Keratinocyte (primary cell): Measurements from ENCODE around the gene SLC37A1. TPM values are rescaled to one million over a fixed set of nuclear protein-coding genes. Genes with fewer than 3 reads are reported as not detected.

Experiments
- DNase-seq: peaks from one replicate; pipeline ENCODE4 v3.0.0-alpha.2; 2011; ENCODE audit warnings: low read depth, missing footprints, low spot score
- FAIRE-seq: peaks from 2 replicates; lab custom pipeline; 2011; peaks lifted over from hg19 to GRCh38; lab: Jason Lieb, UNC
- H2AFZ ChIP-seq: 2 replicates; pipeline ENCODE4 v1.6.0; 2012; ENCODE audit warnings: low read length, control low read depth, inconsistent platforms; ENCODE audit not compliant: control insufficient read depth
- H3K27ac ChIP-seq: 2 replicates; pipeline ENCODE4 v1.5.1; 2011; ENCODE audit warnings: low read length; ENCODE audit not compliant: control insufficient read depth, insufficient read depth
- H3K27me3 ChIP-seq: 3 replicates; pipeline ENCODE4 v1.6.0; 2011; ENCODE audit warnings: low read length; ENCODE audit not compliant: control insufficient read depth, insufficient read depth; ENCODE audit errors: extremely low read depth
- H3K36me3 ChIP-seq, 2 experiments: 2 replicates in 1 of 2; 3 replicates in 1 of 2; pipeline ENCODE4 v1.5.1; 2011; ENCODE audit warnings: low read length in 2 of 2, mild to moderate bottlenecking in 1 of 2; ENCODE audit not compliant: control insufficient read depth in 2 of 2, insufficient read depth in 2 of 2; ENCODE audit errors: extremely low read depth in 1 of 2
- H3K4me1 ChIP-seq: 3 replicates; pipeline ENCODE4 v1.5.1; 2011; ENCODE audit warnings: low read length; ENCODE audit not compliant: control insufficient read depth, insufficient read depth; ENCODE audit errors: extremely low read depth
- H3K4me2 ChIP-seq: 3 replicates; pipeline ENCODE4 v1.6.0; 2011; ENCODE audit warnings: low read depth, low read length; ENCODE audit not compliant: control insufficient read depth, insufficient read depth; ENCODE audit errors: extremely low read depth
- H3K4me3 ChIP-seq, 3 experiments: fragments of 200-600 bp in 1 of 3; sonication (generic) in 1 of 3; 2 replicates in 2 of 3; 3 replicates in 1 of 3; pipeline ENCODE4 v1.5.1; 2011 to 2016; ENCODE audit warnings: low read length in 3 of 3, mild to moderate bottlenecking in 3 of 3, control low read depth in 2 of 3, inconsistent platforms in 1 of 3, low read depth in 1 of 3, mixed read lengths in 1 of 3, mixed run types in 1 of 3, moderate library complexity in 1 of 3; ENCODE audit not compliant: control insufficient read depth in 2 of 3, insufficient read depth in 2 of 3; ENCODE audit errors: extremely low read depth in 1 of 3
- H3K79me2 ChIP-seq: 2 replicates; pipeline ENCODE4 v1.6.0; 2012; ENCODE audit warnings: low read length; ENCODE audit not compliant: control insufficient read depth, insufficient read depth
- H3K9ac ChIP-seq: 3 replicates; pipeline ENCODE4 v1.6.0; 2011; ENCODE audit warnings: low read length; ENCODE audit not compliant: control insufficient read depth, insufficient read depth; ENCODE audit errors: extremely low read depth
- H3K9me1 ChIP-seq: 3 replicates; pipeline ENCODE4 v1.6.0; 2011; ENCODE audit warnings: low read length; ENCODE audit not compliant: control insufficient read depth, insufficient read depth; ENCODE audit errors: extremely low read depth
- H3K9me3 ChIP-seq: 2 replicates; pipeline ENCODE4 v1.5.1; 2012; ENCODE audit warnings: low read depth, low read length; ENCODE audit not compliant: control insufficient read depth
- H4K20me1 ChIP-seq: 3 replicates; pipeline ENCODE4 v1.6.0; 2011; ENCODE audit warnings: low read length; ENCODE audit not compliant: control insufficient read depth, insufficient read depth; ENCODE audit errors: extremely low read depth
- CTCF ChIP-seq, 3 experiments: IDR thresholded peaks in 1 of 3; conservative IDR thresholded peaks in 1 of 3; optimal IDR thresholded peaks in 1 of 3; 2 replicates in 2 of 3; 3 replicates in 1 of 3; pipeline versions ENCODE3 to v1.5.1; 2011; ENCODE audit warnings: low read length in 3 of 3, mild to moderate bottlenecking in 3 of 3, moderate library complexity in 2 of 3, control low read depth in 1 of 3, inconsistent platforms in 1 of 3; ENCODE audit not compliant: insufficient read depth in 2 of 3; ENCODE audit errors: extremely low read depth in 1 of 3
- EZH2 ChIP-seq: IDR thresholded peaks from one replicate; pipeline ENCODE4 v1.6.1; 2012; ENCODE audit warnings: inconsistent platforms, mild to moderate bottlenecking, low read length, moderate library complexity
- dilution Hi-C: fragments of 300-500 bp; cut with MboI; formaldehyde crosslinking; loops from one replicate; pipeline ENCODE4 v1.7.0; 2020; ENCODE audit warnings: low sequenced_read_pairs; ENCODE audit not compliant: extremely low pct_ligation_motif_present
- polyA plus RNA-seq, 5 experiments: library from polyadenylated mRNA; depleted of rRNA in 3 of 5; stranded (reverse) in 3 of 5; stranded (forward) in 1 of 5; unstranded in 1 of 5; fragments of >200 nt; gene quantifications; 1 replicate in 1 of 5; 2 replicates in 3 of 5; 3 replicates in 1 of 5; pipeline versions ENCODE4 v1.2.1 to v1.2.3, GENCODE V29; 2011 to 2012; ENCODE audit warnings: missing spikeins in 2 of 5, low read depth in 1 of 5, low replicate concordance in 1 of 5

Gene SLC37A1
- polyA plus RNA-seq, 1 donor (not counting 4 experiments of a cell fraction or from before 2014, with no cell fraction given) = 4.1 TPM

- Histone ChIP-seq H3K9me1 (no peaks in the 10 kb centered on the region), H3K4me1 (no peaks in the 10 kb centered on the region), H3K4me3 (no peak overlapping the region), H3K27me3 (no peaks in the 10 kb centered on the region), H3K27ac (no peak overlapping the region), H3K79me2 (no peaks in the 10 kb centered on the region), H3K9me3 (no peaks in the 10 kb centered on the region), H4K20me1 (no peaks in the 10 kb centered on the region), H3K9ac (no peak overlapping the region), H3K36me3 (peaks cover 0 to 6% of the 10 kb centered on the region in 2 experiments), H3K4me2 (no peak overlapping the region), H2AFZ (no peak overlapping the region)
- no peak for DNase-seq
- FAIRE-seq = no peak
- TF ChIP-seq EZH2 = no peak
- TF ChIP-seq CTCF (optimal IDR thresholded peaks at IDR 0.05 in 1 of 3, IDR thresholded peaks at IDR 0.05 in 1 of 3, conservative IDR thresholded peaks at IDR 0.05 in 1 of 3; ENCODE audit: extremely low read depth in 1 of 3, insufficient read depth in 2 of 3, low read length in 3 of 3) = no peak
- dilution Hi-C loops = no loop called here
These were observed 42.8 kb downstream of the SLC37A1 start for GRCh38 chr21:42556476-42556875.

- no peak overlapping the region for H3K9ac ChIP-seq
- no peak overlapping the region for H3K4me3 ChIP-seq
- DNase-seq (no peak), FAIRE-seq (no peak)
- no peaks in the 10 kb centered on the region for H3K9me3 ChIP-seq
- H4K20me1 ChIP-seq = no peaks in the 10 kb centered on the region
- TF ChIP-seq CTCF (optimal IDR thresholded peaks at IDR 0.05 in 1 of 3, IDR thresholded peaks at IDR 0.05 in 1 of 3, conservative IDR thresholded peaks at IDR 0.05 in 1 of 3; ENCODE audit: extremely low read depth in 1 of 3, insufficient read depth in 2 of 3, low read length in 3 of 3) = no peak
- TF ChIP-seq EZH2 = no peak
- H3K27me3 ChIP-seq = no peaks in the 10 kb centered on the region
- H3K36me3 ChIP-seq = peaks cover 0 to 6% of the 10 kb centered on the region in 2 experiments
- no peak overlapping the region for H3K27ac ChIP-seq
- H3K4me2 ChIP-seq = no peak overlapping the region
- dilution Hi-C loops = no loop called here
- H3K9me1 ChIP-seq = no peaks in the 10 kb centered on the region
- H3K79me2 ChIP-seq = no peaks in the 10 kb centered on the region
- H2AFZ ChIP-seq = no peak overlapping the region
- no peaks in the 10 kb centered on the region for H3K4me1 ChIP-seq
These were observed 43.3 kb downstream of the SLC37A1 start for GRCh38 chr21:42556960-42557359.
